PC-9 (cell line): Measurements from ENCODE around the gene DEPDC4.

ENCODE experiments used
- CTCF ChIP-seq: fragments of 200-600 bp; sonication (generic); conservative IDR thresholded peaks from 2 replicates; pipeline ENCODE4 v1.6.1; 2017; ENCODE audit warnings: mixed run types, antibody characterized with exemption, mild to moderate bottlenecking, moderate library complexity
- EZH2 ChIP-seq: fragments of 200-600 bp; sonication (generic); IDR thresholded peaks from 2 replicates; pipeline ENCODE4 v1.8.0; 2017; ENCODE audit warnings: antibody characterized with exemption, low read depth

- TF ChIP-seq CTCF (no peak), EZH2 (no peak)
Observed at GRCh38 chr12:100215209-100215608, 51.7 kb downstream of the DEPDC4 start.
